CD4-positive, alpha-beta T cell (primary cell): ENCODE measurements around the gene ZNF79. TPM values are rescaled to one million over a fixed set of nuclear protein-coding genes. Genes with fewer than 3 reads are reported as not detected.

ENCODE experiments used
- ATAC-seq: fragments of 200-7000 bp; cut with Tn5 transposase; one replicate; pipeline ENCODE4 v1.10.0; 2022; ENCODE audit warnings: mild to moderate bottlenecking; ENCODE audit not compliant: poor library complexity
- CTCF ChIA-PET: fragments of 350-600 bp; sonication (Branson Sonifier 250); formaldehyde crosslinking; loops from one replicate; lab custom pipeline; 2021; ENCODE audit warnings: antibody characterized with exemption, inconsistent platforms; lab: Charles Lee
- POLR2A ChIA-PET: fragments of 350-600 bp; sonication (Branson Sonifier 250); formaldehyde crosslinking; loops from one replicate; lab custom pipeline; 2021; ENCODE audit warnings: antibody characterized with exemption, inconsistent platforms; lab: Charles Lee
- DNase-seq, 14 experiments: peaks; one replicate each; pipeline ENCODE4 v3.0.0-alpha.2; 2013 to 2020; ENCODE audit warnings: mixed read lengths in 2 of 14
- H3K27ac ChIP-seq, 2 donors: one replicate each; pipeline versions ENCODE4 v1.5.1 to v1.7.0; 2013; ENCODE audit warnings: low read length in 2 of 2, low read depth in 1 of 2, mild to moderate bottlenecking in 1 of 2
- H3K27me3 ChIP-seq, 2 experiments: 1 replicate in 1 of 2; 2 replicates in 1 of 2; pipeline versions ENCODE4 v1.6.1 to v1.7.0; 2013; ENCODE audit warnings: low read length in 2 of 2, control low read depth in 1 of 2, mild to moderate bottlenecking in 1 of 2, moderate library complexity in 1 of 2; ENCODE audit not compliant: insufficient read depth in 2 of 2, control insufficient read depth in 1 of 2
- H3K36me3 ChIP-seq: one replicate; pipeline ENCODE4 v1.6.1; 2013; ENCODE audit warnings: low read length, control low read depth; ENCODE audit not compliant: insufficient read depth
- H3K4me1 ChIP-seq: one replicate; pipeline ENCODE4 v1.6.1; 2013; ENCODE audit warnings: low read length, control low read depth; ENCODE audit not compliant: insufficient read depth
- H3K4me3 ChIP-seq: one replicate; pipeline ENCODE4 v1.5.1; 2013; ENCODE audit warnings: mild to moderate bottlenecking, low read length, moderate library complexity
- H3K9me3 ChIP-seq, 2 experiments: 1 replicate in 1 of 2; 2 replicates in 1 of 2; pipeline versions ENCODE4 v1.6.1 to v1.7.0; 2013; ENCODE audit warnings: low read length in 2 of 2, mild to moderate bottlenecking in 2 of 2, control low read depth in 1 of 2, moderate library complexity in 1 of 2; ENCODE audit not compliant: control insufficient read depth in 1 of 2, insufficient read depth in 1 of 2
- H3K27ac Mint-ChIP-seq: one replicate; pipeline ENCODE4 v1.8.0; 2020; ENCODE audit warnings: mixed read lengths
- H3K27me3 Mint-ChIP-seq: one replicate; pipeline ENCODE4 v1.8.0; 2021; ENCODE audit warnings: mixed read lengths
- H3K36me3 Mint-ChIP-seq: one replicate; pipeline ENCODE4 v1.8.0; 2021; ENCODE audit warnings: low read depth, mixed read lengths
- H3K4me1 Mint-ChIP-seq: one replicate; pipeline ENCODE4 v1.8.0; 2021; ENCODE audit warnings: low read depth, mixed read lengths
- H3K4me3 Mint-ChIP-seq: one replicate; pipeline ENCODE4 v1.8.0; 2020; ENCODE audit warnings: mild to moderate bottlenecking, mixed read lengths
- H3K9me3 Mint-ChIP-seq: one replicate; pipeline ENCODE4 v1.8.0; 2020; ENCODE audit warnings: mixed read lengths
- CTCF ChIP-seq: fragments of 200-600 bp; IDR thresholded peaks from one replicate; pipeline ENCODE4 v1.8.0; 2022; ENCODE audit warnings: antibody characterized with exemption, mild to moderate bottlenecking
- intact Hi-C, 2 experiments: fragments of 100-400 bp; cut with DNase I in 1 of 2; cut with micrococcal nuclease in 1 of 2; formaldehyde crosslinking; loops; one replicate each; pipeline versions ENCODE4 v1.15.1 to v1.9.0; 2023 to 2025; cut with DNase I, micrococcal nuclease
- total RNA-seq, 174 experiments: library from RNA in 2 of 174; stranded (reverse) in 2 of 174; gene quantifications; one replicate each; pipeline ENCODE4 v1.2.3 and lab custom pipeline; 2021 to 2026

Gene ZNF79
- total RNA-seq, 2 experiments from 2014 or later = 4.3 to 4.9 TPM

- Histone ChIP-seq H3K27ac (peak overlapping the region; percentile 74 to 92), H3K4me3 (peak overlapping the region; percentile 89), H3K36me3 (peaks cover 48% of the 10 kb centered on the region), H3K9me3 (no peaks in the 10 kb centered on the region), H3K4me1 (peaks cover 41% of the 10 kb centered on the region), H3K27me3 (no peaks in the 10 kb centered on the region)
- Mint-ChIP-seq H3K36me3 (peaks cover 77% of the 10 kb centered on the region), H3K4me1 (peaks cover 40% of the 10 kb centered on the region), H3K27ac (peak overlapping the region; percentile 99), H3K27me3 (no peaks in the 10 kb centered on the region), H3K4me3 (peak overlapping the region; percentile 99), H3K9me3 (no peaks in the 10 kb centered on the region)
- ChIA-PET CTCF (interaction anchor here (0.6 to 2.3 kb wide), 5 partner anchors 13 to 62 kb away, joined by 3 to 8 read pairs (median 4); partner anchors contain the start of genes SLC2A8 and ZNF79), POLR2A (interaction anchor here (0.8 to 3.1 kb wide), 23 partner anchors 10 to 800 kb away, joined by 3 to 31 read pairs (median 4); partner anchors contain the start of genes CDK9, ENG, FPGS and PTRH1)
- DNase-seq (peak in 1 of 14 experiments; percentile 36), ATAC-seq (peak; percentile 5)
- intact Hi-C loops = loop anchor here (2.0 to 10.0 kb wide), 7 partner anchors 26 to 1432 kb away; partner anchors contain the start of genes KYAT1 (in 1 of the 2), LRRC8A (in 1 of the 2), ST6GALNAC4 (in 1 of the 2) and ZNF79 (in 1 of the 2)
- no peak for TF ChIP-seq CTCF
These were observed 26.1 kb downstream of the ZNF79 start for GRCh38 chr9:127450243-127450760.

GRCh38 chr9:127450830-127451607 is 26.8 kb downstream of the ZNF79 start, which contains the start of the genes LRSAM1 and RPL12:
LRSAM1 (plus strand) TSS chr9:127451510; CDS start chr9:127454528, 3,018 bp downstream.
RPL12 (minus strand) TSS chr9:127451406; CDS start chr9:127451317, 89 bp downstream.
- H3K4me1 Mint-ChIP-seq = peaks cover 40% of the 10 kb centered on the region
- peak within 1 kb of the TSS; percentile 99 for H3K27ac Mint-ChIP-seq
- peaks cover 69% of the 10 kb centered on the region for H3K36me3 Mint-ChIP-seq
- H3K27me3 Mint-ChIP-seq = no peaks in the 10 kb centered on the region
- Histone ChIP-seq H3K9me3 (no peaks in the 10 kb centered on the region), H3K27me3 (no peaks in the 10 kb centered on the region), H3K36me3 (peaks cover 43% of the 10 kb centered on the region), H3K4me3 (peak within 1 kb of the TSS; percentile 89), H3K27ac (peak within 1 kb of the TSS; percentile 74 to 92), H3K4me1 (peaks cover 41% of the 10 kb centered on the region)
- DNase-seq (peak; percentile 97 to 100 (median 99)), ATAC-seq (peak; percentile 84)
- H3K4me3 Mint-ChIP-seq = peak within 1 kb of the TSS; percentile 99
- intact Hi-C loops = loop anchor here (1.0 to 10.0 kb wide), 8 partner anchors 26 to 1431 kb away; partner anchors contain the start of genes ZNF79 (in 2 of the 2), KYAT1 (in 1 of the 2), LRRC8A (in 1 of the 2) and ST6GALNAC4 (in 1 of the 2)
- POLR2A ChIA-PET = interaction anchor here (0.6 to 3.1 kb wide), 31 partner anchors 9 to 799 kb away, joined by 3 to 31 read pairs (median 4); partner anchors contain the start of genes CDK9, ENG, FPGS and PTRH1
- CTCF ChIA-PET = interaction anchor here (1.0 to 2.3 kb wide), 5 partner anchors 13 to 236 kb away, joined by 3 to 8 read pairs (median 4); partner anchors contain the start of genes SLC2A8 and ZNF79
- no peaks in the 10 kb centered on the region for H3K9me3 Mint-ChIP-seq
- no peak for TF ChIP-seq CTCF

GRCh38 chr9:127451608-127451857 is 27.4 kb downstream of the ZNF79 start:
- H3K4me3 Mint-ChIP-seq = peak overlapping the region; percentile 99
- Histone ChIP-seq H3K27ac (peak overlapping the region; percentile 74 to 92), H3K9me3 (no peaks in the 10 kb centered on the region), H3K36me3 (peaks cover 38% of the 10 kb centered on the region), H3K4me1 (peaks cover 41% of the 10 kb centered on the region), H3K27me3 (no peaks in the 10 kb centered on the region), H3K4me3 (peak overlapping the region; percentile 89)
- peaks cover 40% of the 10 kb centered on the region for H3K4me1 Mint-ChIP-seq
- CTCF ChIA-PET = interaction anchor here (1.0 to 2.3 kb wide), 4 partner anchors 27 to 237 kb away, joined by 3 to 8 read pairs (median 4); partner anchors contain the start of genes SLC2A8 and ZNF79
- no peak for TF ChIP-seq CTCF
- intact Hi-C loops = loop anchor here (1.0 to 10.0 kb wide), 8 partner anchors 27 to 1431 kb away; partner anchors contain the start of genes ZNF79 (in 2 of the 2), KYAT1 (in 1 of the 2), LRRC8A (in 1 of the 2) and ST6GALNAC4 (in 1 of the 2)
- H3K36me3 Mint-ChIP-seq = peaks cover 64% of the 10 kb centered on the region
- H3K27ac Mint-ChIP-seq = peak overlapping the region; percentile 99
- POLR2A ChIA-PET = interaction anchor here (0.6 to 3.1 kb wide), 23 partner anchors 9 to 621 kb away, joined by 3 to 31 read pairs (median 4); partner anchors contain the start of genes CDK9, ENG, PTRH1 and SLC2A8
- DNase-seq = no peak
- no peaks in the 10 kb centered on the region for H3K27me3 Mint-ChIP-seq
- no peaks in the 10 kb centered on the region for H3K9me3 Mint-ChIP-seq
- no peak for ATAC-seq
